ENCODE measurements around the gene SLC9A9. TPM values are rescaled to one million over a fixed set of nuclear protein-coding genes. Genes with fewer than 3 reads are reported as not detected.
A peak's percentile ranks its signal among the peaks of the same experiment; 100 is the strongest.

The SLC9A9 gene
- polyA plus RNA-seq, 1 of the 3 experiments (the other 2 are of a cell fraction): 0.05 TPM

DNA sequence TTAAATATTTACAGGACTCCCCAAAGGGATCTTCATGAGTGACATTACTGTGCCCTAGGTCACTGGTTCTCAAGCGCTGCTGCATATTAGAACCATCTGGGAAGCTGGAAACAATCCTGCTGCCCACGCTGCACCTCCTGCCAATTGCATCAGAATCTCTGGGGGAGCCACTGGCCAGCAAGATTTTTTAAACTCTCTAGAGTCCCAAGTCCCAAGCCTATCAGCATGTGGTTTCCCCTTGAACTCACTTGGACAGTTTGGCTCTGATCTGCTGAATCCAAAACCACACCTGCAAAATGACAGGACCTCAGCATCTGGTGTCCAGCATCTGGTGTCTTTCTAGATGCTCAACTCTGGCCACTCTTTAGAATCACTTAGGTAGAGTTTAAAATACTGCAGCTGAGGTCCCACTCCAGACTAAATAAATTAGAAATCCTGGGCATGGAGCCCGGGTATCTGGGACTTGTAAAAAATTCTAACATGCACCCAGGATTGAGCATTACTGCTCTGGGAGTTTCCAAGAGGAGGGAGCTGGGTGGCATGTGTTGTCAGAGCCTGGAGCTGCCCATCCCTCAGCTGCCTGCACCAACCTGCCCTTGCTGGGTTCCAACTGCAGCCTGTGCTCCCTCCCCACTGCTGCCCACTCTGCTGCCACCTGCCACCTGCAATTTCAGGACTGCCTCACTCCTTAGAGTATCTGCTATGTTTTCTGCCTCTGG, 311.3 kb downstream of the SLC9A9 start:
- no peak for TF ChIP-seq MEF2A (IDR thresholded peaks at IDR 0.05; ENCODE audit: borderline replicate concordance, low read depth)
- TF ChIP-seq CHD2 (IDR thresholded peaks at IDR 0.05; ENCODE audit: low read length, partially characterized antibody): no peak
- no peak for TF ChIP-seq ELF1 (IDR thresholded peaks at IDR 0.05)
- TF ChIP-seq FOXJ3 (CRISPR knock-in tag; IDR thresholded peaks at IDR 0.05): no peak
- TF ChIP-seq, protein P1, sequence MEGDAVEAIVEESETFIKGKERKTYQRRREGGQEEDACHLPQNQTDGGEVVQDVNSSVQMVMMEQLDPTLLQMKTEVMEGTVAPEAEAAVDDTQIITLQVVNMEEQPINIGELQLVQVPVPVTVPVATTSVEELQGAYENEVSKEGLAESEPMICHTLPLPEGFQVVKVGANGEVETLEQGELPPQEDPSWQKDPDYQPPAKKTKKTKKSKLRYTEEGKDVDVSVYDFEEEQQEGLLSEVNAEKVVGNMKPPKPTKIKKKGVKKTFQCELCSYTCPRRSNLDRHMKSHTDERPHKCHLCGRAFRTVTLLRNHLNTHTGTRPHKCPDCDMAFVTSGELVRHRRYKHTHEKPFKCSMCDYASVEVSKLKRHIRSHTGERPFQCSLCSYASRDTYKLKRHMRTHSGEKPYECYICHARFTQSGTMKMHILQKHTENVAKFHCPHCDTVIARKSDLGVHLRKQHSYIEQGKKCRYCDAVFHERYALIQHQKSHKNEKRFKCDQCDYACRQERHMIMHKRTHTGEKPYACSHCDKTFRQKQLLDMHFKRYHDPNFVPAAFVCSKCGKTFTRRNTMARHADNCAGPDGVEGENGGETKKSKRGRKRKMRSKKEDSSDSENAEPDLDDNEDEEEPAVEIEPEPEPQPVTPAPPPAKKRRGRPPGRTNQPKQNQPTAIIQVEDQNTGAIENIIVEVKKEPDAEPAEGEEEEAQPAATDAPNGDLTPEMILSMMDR (IDR thresholded peaks at IDR 0.05): no peak
- TF ChIP-seq, protein P2, sequence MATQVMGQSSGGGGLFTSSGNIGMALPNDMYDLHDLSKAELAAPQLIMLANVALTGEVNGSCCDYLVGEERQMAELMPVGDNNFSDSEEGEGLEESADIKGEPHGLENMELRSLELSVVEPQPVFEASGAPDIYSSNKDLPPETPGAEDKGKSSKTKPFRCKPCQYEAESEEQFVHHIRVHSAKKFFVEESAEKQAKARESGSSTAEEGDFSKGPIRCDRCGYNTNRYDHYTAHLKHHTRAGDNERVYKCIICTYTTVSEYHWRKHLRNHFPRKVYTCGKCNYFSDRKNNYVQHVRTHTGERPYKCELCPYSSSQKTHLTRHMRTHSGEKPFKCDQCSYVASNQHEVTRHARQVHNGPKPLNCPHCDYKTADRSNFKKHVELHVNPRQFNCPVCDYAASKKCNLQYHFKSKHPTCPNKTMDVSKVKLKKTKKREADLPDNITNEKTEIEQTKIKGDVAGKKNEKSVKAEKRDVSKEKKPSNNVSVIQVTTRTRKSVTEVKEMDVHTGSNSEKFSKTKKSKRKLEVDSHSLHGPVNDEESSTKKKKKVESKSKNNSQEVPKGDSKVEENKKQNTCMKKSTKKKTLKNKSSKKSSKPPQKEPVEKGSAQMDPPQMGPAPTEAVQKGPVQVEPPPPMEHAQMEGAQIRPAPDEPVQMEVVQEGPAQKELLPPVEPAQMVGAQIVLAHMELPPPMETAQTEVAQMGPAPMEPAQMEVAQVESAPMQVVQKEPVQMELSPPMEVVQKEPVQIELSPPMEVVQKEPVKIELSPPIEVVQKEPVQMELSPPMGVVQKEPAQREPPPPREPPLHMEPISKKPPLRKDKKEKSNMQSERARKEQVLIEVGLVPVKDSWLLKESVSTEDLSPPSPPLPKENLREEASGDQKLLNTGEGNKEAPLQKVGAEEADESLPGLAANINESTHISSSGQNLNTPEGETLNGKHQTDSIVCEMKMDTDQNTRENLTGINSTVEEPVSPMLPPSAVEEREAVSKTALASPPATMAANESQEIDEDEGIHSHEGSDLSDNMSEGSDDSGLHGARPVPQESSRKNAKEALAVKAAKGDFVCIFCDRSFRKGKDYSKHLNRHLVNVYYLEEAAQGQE (IDR thresholded peaks at IDR 0.05; ENCODE audit: low read depth, low read length): no peak
- TF ChIP-seq FOSL2 (IDR thresholded peaks at IDR 0.05; ENCODE audit: borderline replicate concordance, low read depth): no peak
- no peak for TF ChIP-seq RFX5 (IDR thresholded peaks at IDR 0.05; ENCODE audit: low read length)
- no peak for TF ChIP-seq JUND (IDR thresholded peaks at IDR 0.05)
- TF ChIP-seq NFIC (IDR thresholded peaks at IDR 0.05; ENCODE audit: borderline replicate concordance): no peak
- H3K27ac ChIP-seq (ENCODE audit: low read depth in 2 of 2, low read length in 1 of 2): no peak overlapping the region
- H2AFZ ChIP-seq (ENCODE audit: low read depth): no peak overlapping the region
- peaks cover 9% of the 10 kb centered on the region; the same call in 1 of the 2 replicates for H3K27me3 ChIP-seq (ENCODE audit: insufficient read depth)
- no peaks in the 10 kb centered on the region for H3K9me3 ChIP-seq
- no peak for DNase-seq
- peaks cover 0 to 2% of the 10 kb centered on the region in 2 experiments; a peak in 1 of 4 replicates for H3K4me1 ChIP-seq (ENCODE audit: control insufficient read depth in 1 of 2, insufficient read depth in 2 of 2, low read depth in 1 of 2, low read length in 1 of 2)
- 2% methylated on average over 3 of the region's 3 CpGs for WGBS (ENCODE audit: low lambda C conversion rate)
- H3K9me2 ChIP-seq: no peaks in the 10 kb centered on the region
- no peak overlapping the region for H3K9ac ChIP-seq
- CTCF ChIA-PET: interaction anchor here (0.8 to 1.2 kb wide), 2 partner anchors 10 to 103 kb away, joined by 3 read pairs; no protein-coding TSS in a partner anchor
- no peaks in the 10 kb centered on the region for H3K79me2 ChIP-seq (ENCODE audit: insufficient read depth)
- POLR2A ChIA-PET: no interaction called here
- no peaks in the 10 kb centered on the region for H3K36me3 ChIP-seq (replicated peaks in 1 of 2; ENCODE audit: control insufficient read depth in 1 of 2, insufficient read depth in 2 of 2, low read length in 1 of 2)
- H3K4me2 ChIP-seq: peak overlapping the region; percentile 54; the same call in 1 of the 2 replicates
- H3K4me3 ChIP-seq (ENCODE audit: low read depth in 2 of 2, low read length in 1 of 2): no peak overlapping the region; a peak in 1 of 4 replicates
- no peaks in the 10 kb centered on the region for H4K20me1 ChIP-seq (ENCODE audit: insufficient read depth)
- H3F3A ChIP-seq (replicated peaks; ENCODE audit: insufficient read depth): no peaks in the 10 kb centered on the region

All from SK-N-SH (cell line).